GM21529 (cell line): ENCODE results near the gene SLC9A1.
"Not testable (repeated sequence)": the region's sequence is repeated elsewhere in the genome, so short reads cannot be mapped to it uniquely, and the experiment has no call there.

Source experiments
- ATAC-seq: cut with Tn5 transposase; IDR thresholded peaks from one replicate; pipeline ENCODE4 v1.9.1; 2021; ENCODE audit not compliant: unreplicated experiment

Gene SLC9A1

DNA sequence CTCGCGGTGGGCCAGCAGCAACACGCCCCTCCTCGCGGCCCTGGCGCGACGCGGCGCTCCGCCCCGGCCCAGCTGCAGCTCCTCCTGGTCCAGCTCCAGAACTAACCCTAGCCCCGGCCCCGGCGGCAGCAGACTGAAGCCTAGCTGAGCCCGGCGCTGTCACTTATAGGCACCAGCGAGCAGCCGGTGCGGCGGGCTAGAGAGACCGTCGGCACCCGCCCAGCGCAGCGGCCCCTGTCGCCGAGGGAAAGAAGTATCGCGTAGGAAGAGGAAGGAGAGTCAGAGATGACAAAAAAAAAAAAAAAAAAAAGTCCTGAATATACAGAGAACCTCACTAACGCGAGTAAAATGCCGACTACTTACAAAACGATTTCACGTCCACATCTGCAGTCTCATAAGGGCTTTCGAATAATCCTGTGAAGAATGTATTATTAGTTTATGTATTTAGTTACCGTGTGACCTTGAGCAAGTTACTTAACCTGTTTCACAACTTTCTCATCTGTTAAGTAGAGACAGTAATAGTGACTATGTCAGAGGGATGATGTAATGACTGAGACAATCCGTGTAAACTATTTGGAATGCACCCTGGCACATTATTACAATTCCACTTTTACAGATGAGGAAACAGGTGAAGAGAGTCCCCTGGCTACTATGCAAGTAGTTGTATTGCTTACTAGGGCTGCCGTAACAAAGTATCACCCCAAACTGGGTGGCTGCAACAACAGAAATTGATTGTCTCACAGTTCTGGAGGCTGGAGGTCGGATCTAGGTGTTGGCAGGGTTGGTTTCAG, at the start of gene SLC9A1:
SLC9A1 (minus strand) TSS at position 135 of the 791 bp plus-strand sequence. CDS start 791 bp downstream, outside the sequence.
- peak; percentile 80 for ATAC-seq

DNA sequence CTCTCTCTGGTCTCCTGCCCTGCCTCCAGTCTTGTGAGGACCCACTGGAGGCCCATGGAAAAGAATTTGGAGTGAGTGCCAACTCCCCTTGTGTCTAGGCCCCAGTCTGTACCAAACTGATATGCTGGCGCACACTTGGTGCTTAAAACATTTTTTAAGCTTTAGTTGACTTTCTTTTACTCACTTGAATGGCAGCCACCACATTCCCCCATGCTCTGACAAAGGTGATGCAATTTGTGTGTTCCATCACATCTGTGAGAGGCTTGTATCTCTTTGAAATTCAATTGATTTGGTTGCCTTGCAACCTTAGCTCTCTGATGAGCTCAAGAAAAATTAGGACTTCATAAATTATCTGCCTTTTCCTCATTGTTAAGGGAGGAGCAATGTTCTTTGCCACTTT, 49.0 kb upstream of the SLC9A1 start:
- ATAC-seq, result no peak

DNA sequence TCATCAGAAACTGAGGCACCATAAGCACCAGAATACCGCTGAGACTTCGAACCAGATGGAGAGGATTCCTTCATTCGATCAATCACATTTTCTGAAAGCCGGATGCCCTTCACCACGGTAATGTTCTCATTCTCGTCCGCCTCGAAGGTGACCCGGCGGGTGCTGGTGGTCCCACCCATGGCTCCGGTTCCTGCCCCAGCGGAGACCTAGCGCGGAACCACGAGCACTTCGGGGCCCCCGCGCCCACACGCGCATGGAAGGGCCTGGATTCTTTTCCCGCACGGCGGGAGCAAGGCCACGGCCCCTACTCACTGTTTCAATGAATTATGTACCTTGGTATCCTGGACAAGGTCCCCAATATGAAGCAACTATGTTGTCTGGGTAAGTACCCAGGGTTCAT, 46.4 kb upstream of the SLC9A1 start:
- no peak for ATAC-seq

DNA sequence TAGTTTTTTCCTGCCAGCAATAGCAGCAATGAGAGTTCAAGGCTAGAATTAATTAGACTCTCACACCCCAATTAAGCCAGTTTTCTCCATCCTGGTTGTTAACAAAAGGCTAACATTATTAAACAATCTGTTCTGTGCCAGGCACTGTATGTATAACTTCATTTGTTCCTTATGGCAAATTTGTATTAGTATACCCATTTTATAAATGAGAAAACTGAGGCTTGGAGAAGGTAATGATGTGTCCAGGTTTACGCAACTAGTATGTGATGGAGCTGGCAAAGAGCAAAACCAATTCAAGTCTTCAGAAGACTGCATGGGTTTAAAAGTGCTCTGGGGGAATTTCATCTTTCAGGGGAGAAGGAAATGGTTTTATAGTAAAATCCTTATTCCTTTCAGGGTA, 38.3 kb upstream of the SLC9A1 start:
- ATAC-seq, result no peak

DNA sequence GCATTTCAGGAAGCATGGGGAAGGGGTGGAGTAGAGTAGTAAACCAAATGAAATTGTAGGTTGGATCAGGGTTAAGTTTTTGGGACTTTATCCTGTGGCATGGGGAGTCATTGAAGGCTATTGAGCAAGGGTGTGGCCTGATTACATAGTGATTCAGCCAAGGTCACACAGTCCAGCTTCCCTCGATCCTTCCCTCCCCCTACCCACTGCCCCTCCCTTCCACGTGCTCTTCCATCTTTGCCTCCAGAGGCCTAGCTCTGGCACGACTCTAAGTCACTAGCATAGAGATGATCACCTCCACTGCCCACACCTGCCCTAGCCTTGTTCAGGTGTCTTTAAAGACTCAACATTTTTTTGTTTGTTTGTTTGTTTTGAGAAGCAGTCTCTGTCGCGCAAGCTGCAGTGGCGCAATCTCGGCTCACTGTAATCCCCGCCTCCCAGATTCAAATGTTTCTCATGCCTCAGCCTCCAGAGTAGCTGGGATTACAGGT, 37.2 kb upstream of the SLC9A1 start:
- no peak for ATAC-seq

DNA sequence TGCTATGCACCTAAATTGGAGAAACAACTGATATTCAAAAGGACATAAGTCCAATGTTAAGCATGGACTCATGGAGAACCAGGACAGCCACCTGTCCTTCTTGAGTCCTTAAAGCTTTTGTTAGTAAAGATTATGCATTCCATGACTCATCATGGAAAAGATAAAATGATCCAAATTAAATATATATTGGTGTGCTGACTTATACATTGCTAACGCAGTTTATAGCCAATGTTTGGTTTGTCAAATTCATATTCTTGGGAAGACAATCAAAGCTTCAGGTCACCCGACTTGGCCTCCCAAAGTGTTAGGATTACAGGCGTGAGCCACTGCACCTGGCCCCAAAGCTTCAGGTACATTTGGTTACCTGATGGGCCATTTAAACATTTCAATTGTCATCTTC, 29.7 kb upstream of the SLC9A1 start:
- not testable (repeated sequence) for ATAC-seq

DNA sequence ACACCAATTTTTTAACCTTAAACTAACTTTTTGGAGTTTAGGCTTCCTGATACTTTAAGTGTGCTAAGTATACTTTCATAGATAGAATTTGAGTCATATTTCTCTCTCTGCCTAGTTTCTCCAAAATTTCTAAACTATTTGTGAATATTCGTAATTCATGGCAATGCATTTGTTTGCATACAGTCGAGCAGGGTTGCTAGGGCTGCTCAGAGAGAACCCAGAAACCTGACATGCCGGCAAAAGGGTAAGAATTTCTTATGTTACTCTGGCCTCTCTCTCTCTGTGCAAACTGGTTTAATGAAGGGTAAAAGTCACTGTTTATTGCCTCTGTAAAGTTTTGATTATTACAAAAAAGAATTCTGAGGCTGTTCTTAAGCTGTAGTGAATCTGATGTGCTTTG, 25.1 kb upstream of the SLC9A1 start:
- ATAC-seq, result no peak

DNA sequence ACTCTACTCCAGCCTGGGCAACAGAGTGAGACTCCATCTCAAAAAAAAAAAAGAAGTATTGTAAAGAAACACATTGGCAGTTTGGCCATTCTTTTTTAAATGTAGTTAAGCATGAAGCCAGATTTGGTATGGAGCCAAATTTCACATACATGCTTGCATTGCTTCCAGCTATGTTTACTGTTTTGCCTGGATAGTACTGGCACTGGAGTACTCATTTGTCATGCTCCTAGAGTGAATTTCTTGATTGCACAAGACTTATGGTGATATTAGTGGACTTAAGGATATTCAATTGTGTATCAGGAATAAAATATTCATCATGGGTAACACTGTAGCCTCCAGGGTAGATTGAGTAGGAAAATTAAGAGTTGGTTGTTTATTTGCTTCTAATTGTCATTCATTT, 24.5 kb upstream of the SLC9A1 start:
- ATAC-seq, result no peak

DNA sequence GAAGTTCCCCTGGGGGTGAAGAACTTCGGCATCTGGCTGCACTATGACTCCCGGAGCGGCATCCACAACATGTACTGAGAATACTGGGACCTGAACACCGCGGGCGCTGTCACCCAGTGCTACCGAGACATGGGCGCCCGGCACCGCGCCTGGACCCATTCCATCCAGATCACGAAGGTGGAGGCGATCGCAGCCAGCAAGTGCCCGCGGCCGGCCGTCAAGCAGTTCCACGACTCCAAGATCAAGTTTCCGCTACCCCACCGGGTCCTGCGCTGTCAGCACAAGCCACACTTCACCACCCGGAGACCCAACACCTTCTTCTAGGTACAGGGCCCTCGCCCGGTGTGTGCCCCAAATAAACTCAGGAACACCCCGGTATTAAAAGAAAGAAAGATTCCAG, 22.0 kb upstream of the SLC9A1 start:
- no peak for ATAC-seq

DNA sequence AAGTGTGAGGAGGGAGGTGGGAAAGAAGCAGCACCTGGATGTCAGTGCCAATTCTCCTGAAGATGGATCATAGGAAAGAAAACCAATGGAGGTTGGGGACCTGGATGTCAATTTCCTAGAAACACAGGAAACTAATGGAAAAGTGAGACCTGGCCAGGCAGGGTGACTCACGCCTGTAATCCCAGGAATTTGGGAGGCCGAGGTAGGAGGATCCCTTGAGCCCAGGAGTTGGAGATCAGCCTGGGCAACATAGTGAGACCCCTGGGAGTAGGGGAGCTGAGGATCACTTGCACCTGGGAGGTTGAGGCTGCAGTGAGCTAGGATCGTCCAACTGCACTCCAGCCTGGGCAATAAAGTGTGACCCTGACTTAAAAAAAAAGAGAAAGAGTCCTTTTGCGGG, 21.4 kb upstream of the SLC9A1 start:
- ATAC-seq, result no peak

DNA sequence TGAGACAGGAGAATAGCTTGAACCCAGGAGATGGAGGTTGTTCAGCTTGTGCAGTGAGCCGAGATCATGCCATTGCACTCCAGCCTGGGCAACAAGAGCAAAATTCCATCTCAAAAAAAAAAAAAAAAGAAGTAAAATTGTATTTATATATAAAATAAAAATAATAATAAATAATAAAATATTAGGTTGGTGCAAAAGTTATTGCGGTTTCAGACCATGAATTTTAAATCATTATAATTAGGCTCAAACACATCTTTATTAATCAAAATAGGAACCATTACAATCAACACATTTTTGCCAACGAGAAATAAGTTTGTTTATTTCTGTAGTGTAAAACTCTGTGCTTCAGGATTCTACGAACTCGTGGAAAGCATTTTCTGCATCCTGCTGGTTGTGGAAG, 18.1 kb upstream of the SLC9A1 start:
- not testable (repeated sequence) for ATAC-seq

DNA sequence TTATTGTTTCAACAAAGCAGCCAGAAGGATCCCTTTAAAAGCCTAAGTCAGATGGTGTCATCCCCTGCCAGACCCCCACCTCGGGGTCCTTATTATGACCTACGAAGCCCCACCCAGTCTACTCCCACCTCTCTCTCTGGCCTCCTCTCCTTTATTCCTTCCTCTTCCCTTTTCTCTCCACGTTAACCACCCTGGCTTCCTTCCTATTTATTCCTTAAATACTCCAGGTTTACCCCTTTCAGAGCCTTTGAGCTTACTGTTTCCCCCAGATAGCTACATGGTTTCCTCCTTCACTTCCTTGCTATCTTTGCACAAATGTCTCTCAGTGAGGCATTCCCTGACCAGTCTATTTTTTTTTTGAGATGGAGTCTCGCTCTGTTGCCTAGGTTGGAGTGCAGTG, 12.0 kb upstream of the SLC9A1 start:
- no peak for ATAC-seq

DNA sequence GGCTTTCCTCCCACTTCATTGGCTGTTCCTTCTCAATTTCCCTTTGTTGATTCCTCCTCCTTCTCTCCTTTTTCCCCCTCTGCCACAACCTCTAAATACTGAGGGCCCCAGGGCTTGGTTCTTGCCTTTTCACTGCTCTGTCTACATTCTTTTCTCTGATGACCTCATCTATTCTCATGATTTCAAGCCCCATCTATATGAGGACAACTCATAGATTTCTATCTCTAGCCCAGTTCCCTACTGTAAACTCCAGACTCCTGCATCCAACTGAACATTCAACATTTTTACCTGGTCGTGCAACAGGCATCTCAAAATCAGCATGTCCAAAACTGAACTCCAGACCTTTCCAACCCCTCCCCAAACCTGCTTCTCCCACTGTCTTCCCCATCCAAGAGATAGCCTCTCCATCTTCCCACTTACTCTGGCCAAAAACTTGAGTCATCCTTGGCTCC, 11.5 kb upstream of the SLC9A1 start:
- no peak for ATAC-seq

DNA sequence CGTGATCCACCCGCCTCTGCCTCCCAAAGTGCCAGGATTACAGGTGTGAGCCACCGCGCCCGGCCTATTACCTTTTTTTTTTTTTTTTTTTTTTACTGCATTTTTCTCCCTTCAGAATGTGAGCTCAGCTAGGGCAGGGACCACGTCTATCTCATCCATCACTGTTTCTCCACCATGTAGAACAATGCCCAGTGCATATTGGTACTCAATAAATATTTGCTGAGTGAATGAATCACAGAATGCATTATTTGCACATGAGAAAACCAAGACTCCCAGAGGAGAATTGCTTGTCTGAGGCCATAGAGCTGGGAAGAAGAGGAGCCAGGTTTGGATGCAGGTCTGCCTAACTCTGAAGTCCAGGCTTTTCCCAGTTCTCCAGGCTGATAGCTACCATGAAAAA, 8.2 kb upstream of the SLC9A1 start:
- ATAC-seq, result no peak

DNA sequence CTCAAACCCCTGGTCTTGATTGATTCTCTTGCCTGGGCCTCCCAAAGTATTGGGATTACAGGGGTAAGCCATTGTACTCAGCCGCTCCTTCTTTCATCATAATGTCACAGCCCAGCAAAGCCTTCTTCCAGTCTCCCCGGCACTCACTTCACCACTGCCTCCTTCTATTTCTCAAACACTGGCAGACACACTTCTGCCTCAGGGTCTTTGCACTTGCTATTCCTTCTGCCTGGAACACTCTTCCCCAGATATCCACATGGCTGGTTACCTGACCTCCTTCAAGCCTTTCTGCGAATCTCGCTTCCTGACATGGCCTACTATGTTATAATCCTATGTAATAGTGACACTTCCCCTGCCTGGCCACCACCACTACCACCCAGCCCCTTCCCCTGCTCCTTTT, 7.2 kb upstream of the SLC9A1 start:
- ATAC-seq, result no peak

DNA sequence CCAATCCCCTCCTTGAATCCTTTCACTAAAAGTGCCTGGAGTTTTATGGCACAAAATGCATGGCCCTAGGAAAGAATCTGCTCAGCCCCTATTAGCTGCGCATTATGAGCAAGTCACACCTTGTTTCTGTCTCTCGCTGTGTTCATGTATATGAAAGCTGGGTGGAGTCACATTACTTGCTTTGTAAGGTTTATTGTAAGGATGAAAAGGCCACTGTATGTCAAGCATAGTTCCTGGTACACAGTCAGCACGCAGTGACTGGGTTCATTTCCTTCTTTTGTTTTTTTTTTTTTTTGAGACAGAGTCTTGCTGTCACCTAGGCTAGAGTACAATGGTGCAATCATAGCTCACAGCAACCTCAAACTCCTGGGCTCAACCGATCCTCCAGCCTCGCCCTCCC, 6.7 kb upstream of the SLC9A1 start:
- peak; percentile 62 for ATAC-seq

DNA sequence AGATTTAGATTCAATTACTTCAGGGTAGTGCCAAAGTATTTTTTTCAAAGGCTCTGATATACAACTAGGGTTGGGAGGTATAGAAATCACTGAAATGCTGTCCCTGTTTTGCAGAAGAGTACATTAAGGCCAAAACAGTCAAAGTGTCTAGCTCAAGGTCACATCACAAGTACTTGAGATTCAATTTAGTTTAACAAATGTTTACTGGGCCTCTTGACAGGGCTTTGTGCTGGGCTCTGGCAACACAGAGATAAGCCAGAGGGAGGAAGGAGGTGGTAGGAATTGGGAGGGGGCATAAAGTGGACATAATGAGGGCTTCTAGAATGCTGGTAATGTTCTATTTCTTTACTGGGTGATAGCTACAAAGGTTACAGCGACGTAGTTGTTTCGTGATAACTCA, 2.3 kb upstream of the SLC9A1 start:
- ATAC-seq, result no peak

DNA sequence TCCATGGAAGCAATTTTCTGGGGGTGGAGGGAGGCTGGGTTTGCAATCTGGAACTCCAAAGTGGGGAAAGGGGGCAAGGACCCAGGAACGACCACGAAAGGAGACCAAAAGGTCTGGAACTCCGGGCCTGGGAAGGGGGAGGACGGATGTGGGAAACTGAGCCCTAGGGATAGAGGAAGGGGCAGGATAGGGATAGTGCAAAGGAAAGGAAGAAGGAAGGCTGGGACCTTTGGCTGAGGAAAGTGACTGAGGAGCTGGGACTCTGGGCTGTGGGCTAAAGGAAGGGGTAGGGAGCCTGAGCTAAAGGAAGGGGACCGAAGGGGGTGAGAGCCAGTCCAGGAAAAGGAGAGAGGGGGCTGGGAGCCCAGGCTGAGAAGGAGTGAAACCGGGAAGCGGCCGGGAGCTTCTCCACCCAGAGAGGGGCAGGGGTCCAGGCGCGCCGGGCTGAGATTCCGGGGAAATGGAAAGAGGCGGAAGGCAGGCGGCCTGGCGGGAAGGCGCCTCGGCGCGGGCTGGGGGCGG, 395 bp downstream of the SLC9A1 start:
- ATAC-seq, result no peak

DNA sequence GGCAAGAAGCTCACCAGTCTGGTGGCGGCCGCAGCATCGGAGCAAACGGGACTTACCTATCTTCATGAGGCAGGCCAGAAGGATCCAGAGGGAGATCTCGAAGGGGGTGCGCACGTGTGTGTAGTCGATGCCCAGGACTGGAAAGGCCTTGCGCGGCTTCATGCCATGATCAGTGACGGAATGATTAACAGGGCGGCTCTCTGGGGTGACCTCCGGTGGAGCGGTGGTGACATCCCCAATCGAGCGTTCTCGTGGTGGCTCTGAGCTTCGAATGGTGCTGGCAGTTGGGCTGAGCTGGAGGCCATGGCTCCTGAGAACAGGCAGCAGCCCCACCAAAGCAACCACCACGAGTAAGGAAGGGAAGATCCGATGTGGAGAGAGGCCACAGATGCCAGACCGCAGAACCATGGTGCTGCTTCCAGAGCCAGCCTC, 982 bp downstream of the SLC9A1 start:
- no peak for ATAC-seq

DNA sequence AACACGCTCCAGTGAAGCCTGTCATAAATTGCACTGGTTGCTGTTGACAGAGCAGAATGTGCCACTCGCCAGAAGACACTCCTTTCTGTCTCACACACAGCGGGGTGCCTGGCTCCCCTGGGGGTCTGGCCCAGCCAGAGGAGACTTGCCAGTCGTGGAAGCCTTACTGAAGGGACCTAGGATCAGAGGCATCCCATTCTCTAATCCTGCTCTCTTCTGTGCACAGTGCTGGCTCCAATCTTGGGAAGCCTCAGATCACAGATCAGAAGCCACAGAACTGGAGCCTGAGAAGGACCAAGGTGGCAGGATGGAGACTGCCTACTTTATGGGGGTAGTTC, 1.4 kb downstream of the SLC9A1 start:
- no peak for ATAC-seq

DNA sequence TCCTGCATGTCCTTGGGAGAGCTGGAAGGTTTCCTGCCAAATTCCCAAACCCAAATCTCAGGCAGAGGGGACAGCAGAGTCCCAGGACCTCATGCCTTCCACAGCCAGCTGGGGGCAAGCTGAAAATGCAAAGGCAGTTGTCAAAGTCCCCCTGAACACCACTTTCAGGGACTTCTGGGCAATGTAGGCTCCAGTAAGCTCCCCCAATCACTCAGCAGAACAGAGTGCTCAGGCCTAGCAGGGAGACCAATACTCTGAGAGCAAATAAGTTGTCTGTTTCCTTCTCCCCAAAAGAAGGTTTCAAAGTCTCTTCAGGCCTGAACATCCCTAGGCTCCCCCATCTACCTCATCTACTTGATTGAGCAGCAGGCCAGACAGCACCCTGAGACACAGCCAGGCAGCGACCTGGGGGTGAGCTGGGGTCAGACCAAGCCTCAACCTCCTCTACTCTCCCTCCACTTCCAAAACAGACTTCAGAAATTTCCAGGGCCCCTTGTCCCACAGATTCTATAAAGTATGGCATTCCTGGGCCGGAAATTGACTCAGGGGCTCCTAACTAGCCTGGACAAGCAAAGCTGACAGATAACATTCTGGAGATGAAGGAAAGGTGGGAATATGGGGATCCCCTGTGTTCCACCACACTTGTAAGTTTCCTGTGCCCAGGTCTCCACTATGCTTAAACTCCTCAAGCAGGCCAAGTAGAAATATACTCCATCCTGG, 1.9 kb downstream of the SLC9A1 start:
- ATAC-seq, result no peak
